GM12878 (cell line): ENCODE measurements around the gene PPA1. TPM values are rescaled to one million over a fixed set of nuclear protein-coding genes. Genes with fewer than 3 reads are reported as not detected.

Experiments
- BHLHE40 ChIP-seq, 2 experiments: fragments of 450-650 bp in 1 of 2; IDR thresholded peaks; 2 replicates each; pipeline ENCODE4 v1.6.1; 2011 to 2017; ENCODE audit warnings: low read depth in 2 of 2, borderline replicate concordance in 1 of 2, improper control_type of control experiment in 1 of 2, low read length in 1 of 2, mild to moderate bottlenecking in 1 of 2
- CBFB ChIP-seq: IDR thresholded peaks from 2 replicates; pipeline ENCODE4 v1.6.1; 2016; ENCODE audit warnings: antibody characterized with exemption, low read depth
- CREM ChIP-seq: IDR thresholded peaks from 2 replicates; pipeline ENCODE4 v1.6.1; 2014; ENCODE audit warnings: antibody characterized with exemption, low read depth
- EP300 ChIP-seq, 2 experiments: fragments of 150-350 bp in 1 of 2; IDR thresholded peaks; 2 replicates each; pipeline ENCODE4 v1.6.1; 2011 to 2012; ENCODE audit warnings: low read depth in 2 of 2, low read length in 2 of 2, borderline replicate concordance in 1 of 2, improper control_type of control experiment in 1 of 2, inconsistent platforms in 1 of 2; ENCODE audit not compliant: control insufficient read depth in 1 of 2
- FOXK2 ChIP-seq: fragments of 450-650 bp; IDR thresholded peaks from 2 replicates; pipeline ENCODE4 v1.6.1; 2017; ENCODE audit warnings: mild to moderate bottlenecking, moderate library complexity
- HDAC6 ChIP-seq: fragments of 200-600 bp; sonication (generic); IDR thresholded peaks from one replicate; pipeline ENCODE4 v1.8.0; 2017; ENCODE audit warnings: antibody characterized with exemption; ENCODE audit not compliant: unreplicated experiment
- HSF1 ChIP-seq: fragments of 150-350 bp; IDR thresholded peaks from 2 replicates; pipeline ENCODE4 v1.6.1; 2014; ENCODE audit warnings: mild to moderate bottlenecking, low read depth, low read length
- IKZF2 ChIP-seq, 2 experiments: fragments of 450-650 bp; IDR thresholded peaks; 2 replicates each; pipeline ENCODE4 v1.6.1; 2017; ENCODE audit warnings: mild to moderate bottlenecking in 2 of 2, moderate library complexity in 2 of 2
- RFX5 ChIP-seq: IDR thresholded peaks from 2 replicates; pipeline ENCODE4 v1.6.1; 2011; ENCODE audit warnings: low read depth, low read length, improper control_type of control experiment
- SMAD5 ChIP-seq: IDR thresholded peaks from 2 replicates; pipeline ENCODE4 v1.6.1; 2016; ENCODE audit warnings: antibody characterized with exemption, low read depth
- SUPT20H ChIP-seq: IDR thresholded peaks from 2 replicates; pipeline ENCODE4 v1.6.1; 2011; ENCODE audit warnings: low read depth, mild to moderate bottlenecking, low read length, moderate library complexity, borderline replicate concordance; ENCODE audit not compliant: control insufficient read depth
- polyA plus RNA-seq, 11 experiments: library from polyadenylated mRNA; depleted of rRNA in 4 of 11; unstranded in 6 of 11; stranded (reverse) in 5 of 11; fragments of >200 nt; fragmentation: Nextera tagmentation in 4 of 11; fragmentation: Illumina TruSeq in 1 of 11; extraction: Ambion mirVana in 4 of 11; extraction: Trizol in 1 of 11; gene quantifications; 1 replicate in 1 of 11; 2 replicates in 10 of 11; pipeline versions ENCODE4 v1.2.1 to v1.2.3, GENCODE V29; 2011 to 2016; ENCODE audit warnings: inconsistent platforms in 2 of 11, missing spikeins in 2 of 11, low read depth in 1 of 11
- total RNA-seq, 4 experiments: library from RNA; depleted of rRNA in 3 of 4; stranded (reverse); fragments of >200 nt in 3 of 4; fragmentation: Illumina TruSeq in 1 of 4; extraction: Trizol in 1 of 4; gene quantifications; 2 replicates each; pipeline versions ENCODE4 v1.2.1 to v1.2.3, GENCODE V29; 2013 to 2021
- TF ChIP-seq, protein P1 (sequence below): IDR thresholded peaks from 2 replicates; pipeline ENCODE4 v1.6.1; 2011; ENCODE audit warnings: borderline replicate concordance, low read depth, mild to moderate bottlenecking, moderate library complexity, mixed read lengths, low read length; ENCODE audit not compliant: insufficient read depth; ENCODE audit errors: extremely low read length
- TF ChIP-seq, protein P2 (sequence below): fragments of 150-350 bp; IDR thresholded peaks from 2 replicates; pipeline ENCODE4 v1.6.1; 2016; ENCODE audit warnings: low read depth, low read length
- TF ChIP-seq, protein P3 (sequence below): fragments of 450-650 bp; formaldehyde crosslinking; IDR thresholded peaks from 2 replicates; pipeline ENCODE4 v1.4.0; 2022; ENCODE audit warnings: mild to moderate bottlenecking, moderate library complexity
- TF ChIP-seq, protein P4 (sequence below): fragments of 450-650 bp; IDR thresholded peaks from 2 replicates; pipeline ENCODE4 v1.6.1; 2018; ENCODE audit warnings: mild to moderate bottlenecking, low read depth, moderate library complexity; ENCODE audit not compliant: partially characterized antibody
- TF ChIP-seq, protein P5 (sequence below): IDR thresholded peaks from 2 replicates; pipeline ENCODE4 v1.6.1; 2011; ENCODE audit warnings: mild to moderate bottlenecking, low read depth, low read length, moderate library complexity; ENCODE audit not compliant: insufficient replicate concordance

The PPA1 gene
- total and polyA plus RNA-seq, 10 of the 15 experiments (the other 5 are each of a cell fraction or from before 2014, with no cell fraction given), result 224 to 452 (median 346) TPM

DNA sequence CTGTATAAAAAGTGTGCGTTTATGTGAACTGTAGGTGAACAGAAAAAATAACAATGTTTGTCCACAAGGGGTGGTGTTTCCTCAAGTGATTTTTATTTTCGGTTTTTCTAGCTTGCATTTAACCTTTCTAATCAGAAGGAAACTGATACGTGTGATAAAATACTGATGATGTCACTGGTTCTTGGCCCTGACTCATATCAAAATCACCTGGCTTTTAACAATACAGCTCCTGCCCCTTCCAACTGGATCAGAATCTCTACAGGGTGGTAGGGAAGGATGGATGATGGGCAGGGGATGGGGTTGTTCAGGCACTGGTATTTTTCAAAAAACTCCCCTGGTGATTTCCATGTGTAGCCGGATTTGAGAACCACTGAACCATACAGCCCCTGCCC is 39.7 kb upstream of the PPA1 start (continued):
- TF ChIP-seq, protein P1, sequence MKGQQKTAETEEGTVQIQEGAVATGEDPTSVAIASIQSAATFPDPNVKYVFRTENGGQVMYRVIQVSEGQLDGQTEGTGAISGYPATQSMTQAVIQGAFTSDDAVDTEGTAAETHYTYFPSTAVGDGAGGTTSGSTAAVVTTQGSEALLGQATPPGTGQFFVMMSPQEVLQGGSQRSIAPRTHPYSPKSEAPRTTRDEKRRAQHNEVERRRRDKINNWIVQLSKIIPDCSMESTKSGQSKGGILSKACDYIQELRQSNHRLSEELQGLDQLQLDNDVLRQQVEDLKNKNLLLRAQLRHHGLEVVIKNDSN, result no peak
- no peak for TF ChIP-seq RFX5
- TF ChIP-seq SMAD5, result no peak
- TF ChIP-seq, protein P2, sequence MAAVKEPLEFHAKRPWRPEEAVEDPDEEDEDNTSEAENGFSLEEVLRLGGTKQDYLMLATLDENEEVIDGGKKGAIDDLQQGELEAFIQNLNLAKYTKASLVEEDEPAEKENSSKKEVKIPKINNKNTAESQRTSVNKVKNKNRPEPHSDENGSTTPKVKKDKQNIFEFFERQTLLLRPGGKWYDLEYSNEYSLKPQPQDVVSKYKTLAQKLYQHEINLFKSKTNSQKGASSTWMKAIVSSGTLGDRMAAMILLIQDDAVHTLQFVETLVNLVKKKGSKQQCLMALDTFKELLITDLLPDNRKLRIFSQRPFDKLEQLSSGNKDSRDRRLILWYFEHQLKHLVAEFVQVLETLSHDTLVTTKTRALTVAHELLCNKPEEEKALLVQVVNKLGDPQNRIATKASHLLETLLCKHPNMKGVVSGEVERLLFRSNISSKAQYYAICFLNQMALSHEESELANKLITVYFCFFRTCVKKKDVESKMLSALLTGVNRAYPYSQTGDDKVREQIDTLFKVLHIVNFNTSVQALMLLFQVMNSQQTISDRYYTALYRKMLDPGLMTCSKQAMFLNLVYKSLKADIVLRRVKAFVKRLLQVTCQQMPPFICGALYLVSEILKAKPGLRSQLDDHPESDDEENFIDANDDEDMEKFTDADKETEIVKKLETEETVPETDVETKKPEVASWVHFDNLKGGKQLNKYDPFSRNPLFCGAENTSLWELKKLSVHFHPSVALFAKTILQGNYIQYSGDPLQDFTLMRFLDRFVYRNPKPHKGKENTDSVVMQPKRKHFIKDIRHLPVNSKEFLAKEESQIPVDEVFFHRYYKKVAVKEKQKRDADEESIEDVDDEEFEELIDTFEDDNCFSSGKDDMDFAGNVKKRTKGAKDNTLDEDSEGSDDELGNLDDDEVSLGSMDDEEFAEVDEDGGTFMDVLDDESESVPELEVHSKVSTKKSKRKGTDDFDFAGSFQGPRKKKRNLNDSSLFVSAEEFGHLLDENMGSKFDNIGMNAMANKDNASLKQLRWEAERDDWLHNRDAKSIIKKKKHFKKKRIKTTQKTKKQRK, result no peak
- peak; percentile 82 to 84 for TF ChIP-seq BHLHE40 (IDR thresholded peaks at IDR 0.05; ENCODE audit: borderline replicate concordance in 1 of 2, low read depth in 2 of 2, low read length in 1 of 2)
- TF ChIP-seq FOXK2, result no peak
- TF ChIP-seq EP300 (IDR thresholded peaks at IDR 0.05; ENCODE audit: borderline replicate concordance in 1 of 2, control insufficient read depth in 1 of 2, low read depth in 2 of 2, low read length in 2 of 2), result peak; percentile 40 to 42; a peak in 2 of 4 replicates
- TF ChIP-seq HDAC6, result no peak
- TF ChIP-seq SUPT20H, result no peak
- peak; percentile 89 to 90 for TF ChIP-seq IKZF2 (IDR thresholded peaks at IDR 0.05)
- TF ChIP-seq, protein P3, sequence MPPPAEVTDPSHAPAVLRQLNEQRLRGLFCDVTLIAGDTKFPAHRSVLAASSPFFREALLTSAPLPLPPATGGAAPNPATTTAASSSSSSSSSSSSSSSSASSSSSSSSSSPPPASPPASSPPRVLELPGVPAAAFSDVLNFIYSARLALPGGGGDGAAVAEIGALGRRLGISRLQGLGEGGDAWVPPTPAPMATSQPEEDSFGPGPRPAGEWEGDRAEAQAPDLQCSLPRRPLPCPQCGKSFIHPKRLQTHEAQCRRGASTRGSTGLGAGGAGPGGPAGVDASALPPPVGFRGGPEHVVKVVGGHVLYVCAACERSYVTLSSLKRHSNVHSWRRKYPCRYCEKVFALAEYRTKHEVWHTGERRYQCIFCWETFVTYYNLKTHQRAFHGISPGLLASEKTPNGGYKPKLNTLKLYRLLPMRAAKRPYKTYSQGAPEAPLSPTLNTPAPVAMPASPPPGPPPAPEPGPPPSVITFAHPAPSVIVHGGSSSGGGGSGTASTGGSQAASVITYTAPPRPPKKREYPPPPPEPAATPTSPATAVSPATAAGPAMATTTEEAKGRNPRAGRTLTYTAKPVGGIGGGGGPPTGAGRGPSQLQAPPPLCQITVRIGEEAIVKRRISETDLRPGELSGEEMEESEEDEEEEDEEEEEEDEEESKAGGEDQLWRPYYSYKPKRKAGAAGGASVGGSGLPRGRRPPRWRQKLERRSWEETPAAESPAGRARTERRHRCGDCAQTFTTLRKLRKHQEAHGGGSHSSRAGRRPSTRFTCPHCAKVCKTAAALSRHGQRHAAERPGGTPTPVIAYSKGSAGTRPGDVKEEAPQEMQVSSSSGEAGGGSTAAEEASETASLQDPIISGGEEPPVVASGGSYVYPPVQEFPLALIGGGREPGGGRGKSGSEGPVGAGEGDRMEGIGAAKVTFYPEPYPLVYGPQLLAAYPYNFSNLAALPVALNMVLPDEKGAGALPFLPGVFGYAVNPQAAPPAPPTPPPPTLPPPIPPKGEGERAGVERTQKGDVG (CRISPR knock-in tag), result no peak
- peak; percentile 53; the same call in 1 of the 2 replicates for TF ChIP-seq CREM
- TF ChIP-seq, protein P4, sequence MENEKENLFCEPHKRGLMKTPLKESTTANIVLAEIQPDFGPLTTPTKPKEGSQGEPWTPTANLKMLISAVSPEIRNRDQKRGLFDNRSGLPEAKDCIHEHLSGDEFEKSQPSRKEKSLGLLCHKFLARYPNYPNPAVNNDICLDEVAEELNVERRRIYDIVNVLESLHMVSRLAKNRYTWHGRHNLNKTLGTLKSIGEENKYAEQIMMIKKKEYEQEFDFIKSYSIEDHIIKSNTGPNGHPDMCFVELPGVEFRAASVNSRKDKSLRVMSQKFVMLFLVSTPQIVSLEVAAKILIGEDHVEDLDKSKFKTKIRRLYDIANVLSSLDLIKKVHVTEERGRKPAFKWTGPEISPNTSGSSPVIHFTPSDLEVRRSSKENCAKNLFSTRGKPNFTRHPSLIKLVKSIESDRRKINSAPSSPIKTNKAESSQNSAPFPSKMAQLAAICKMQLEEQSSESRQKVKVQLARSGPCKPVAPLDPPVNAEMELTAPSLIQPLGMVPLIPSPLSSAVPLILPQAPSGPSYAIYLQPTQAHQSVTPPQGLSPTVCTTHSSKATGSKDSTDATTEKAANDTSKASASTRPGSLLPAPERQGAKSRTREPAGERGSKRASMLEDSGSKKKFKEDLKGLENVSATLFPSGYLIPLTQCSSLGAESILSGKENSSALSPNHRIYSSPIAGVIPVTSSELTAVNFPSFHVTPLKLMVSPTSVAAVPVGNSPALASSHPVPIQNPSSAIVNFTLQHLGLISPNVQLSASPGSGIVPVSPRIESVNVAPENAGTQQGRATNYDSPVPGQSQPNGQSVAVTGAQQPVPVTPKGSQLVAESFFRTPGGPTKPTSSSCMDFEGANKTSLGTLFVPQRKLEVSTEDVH, result no peak
- TF ChIP-seq CBFB, result no peak
- TF ChIP-seq, protein P5, sequence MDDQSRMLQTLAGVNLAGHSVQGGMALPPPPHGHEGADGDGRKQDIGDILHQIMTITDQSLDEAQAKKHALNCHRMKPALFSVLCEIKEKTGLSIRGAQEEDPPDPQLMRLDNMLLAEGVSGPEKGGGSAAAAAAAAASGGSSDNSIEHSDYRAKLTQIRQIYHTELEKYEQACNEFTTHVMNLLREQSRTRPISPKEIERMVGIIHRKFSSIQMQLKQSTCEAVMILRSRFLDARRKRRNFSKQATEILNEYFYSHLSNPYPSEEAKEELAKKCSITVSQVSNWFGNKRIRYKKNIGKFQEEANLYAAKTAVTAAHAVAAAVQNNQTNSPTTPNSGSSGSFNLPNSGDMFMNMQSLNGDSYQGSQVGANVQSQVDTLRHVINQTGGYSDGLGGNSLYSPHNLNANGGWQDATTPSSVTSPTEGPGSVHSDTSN, result no peak
- TF ChIP-seq HSF1, result no peak
